HG02763 (cell line): ENCODE data around the gene GIPC2.
A peak's percentile ranks its signal among the peaks of the same experiment; 100 is the strongest.

Experiments
- ATAC-seq: cut with Tn5 transposase; IDR thresholded peaks from one replicate; pipeline ENCODE4 v1.9.1; 2021; ENCODE audit warnings: mild to moderate bottlenecking, moderate library complexity; ENCODE audit not compliant: unreplicated experiment

GIPC2 gene

DNA sequence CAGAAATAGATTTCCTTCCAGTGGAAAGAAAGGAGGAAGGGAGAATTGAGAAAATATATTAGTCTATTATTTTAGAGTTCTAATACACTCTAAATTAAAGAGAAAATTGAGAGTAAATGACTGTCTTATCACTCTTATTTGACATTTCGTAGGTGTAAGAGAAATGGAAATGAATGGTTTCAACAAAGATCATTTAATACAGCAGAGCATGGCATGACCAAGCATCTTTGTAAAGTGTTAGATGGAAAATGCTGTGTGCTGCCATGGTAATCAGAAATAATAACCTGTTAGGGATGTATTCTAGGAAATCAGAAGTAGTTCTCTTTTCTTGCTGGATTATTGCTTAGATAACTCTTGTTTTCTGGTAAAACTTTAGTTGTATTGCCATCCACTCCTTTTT lies 90.9 kb downstream of the GIPC2 start:
- no peak for ATAC-seq

DNA sequence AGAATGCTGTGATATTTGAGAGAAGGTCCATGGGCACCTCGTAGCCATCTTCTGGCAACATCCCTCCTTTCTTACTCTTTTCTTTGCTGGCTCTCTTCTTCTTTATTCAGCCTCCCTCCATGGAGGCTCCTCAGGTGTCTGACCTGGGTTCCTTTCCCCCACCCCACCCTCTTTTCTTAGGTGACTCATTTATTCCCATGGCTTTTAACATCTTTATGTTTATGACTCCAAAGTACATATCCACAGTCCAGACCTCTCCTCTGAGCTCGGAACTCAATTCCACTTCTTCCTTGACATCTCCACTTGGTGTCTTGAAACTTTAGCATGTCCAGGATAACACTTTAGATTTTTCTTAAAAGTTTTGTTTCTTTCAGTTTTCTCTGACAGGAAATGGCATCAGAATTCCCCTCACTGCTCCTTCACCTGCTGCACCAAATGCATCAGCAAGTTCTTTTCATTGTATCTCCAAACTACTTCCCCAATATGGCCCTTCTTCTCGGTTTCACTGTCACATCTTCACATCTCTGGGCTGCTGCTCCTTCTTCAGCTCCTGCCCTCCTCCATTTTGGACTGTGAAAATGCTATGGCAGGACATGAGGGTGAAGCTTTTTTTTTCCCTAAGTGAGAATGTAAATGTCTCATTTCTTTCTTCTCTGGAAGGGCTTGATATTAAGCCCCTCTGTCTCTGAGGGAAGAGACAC lies 95.9 kb downstream of the GIPC2 start:
- ATAC-seq, result no peak

DNA sequence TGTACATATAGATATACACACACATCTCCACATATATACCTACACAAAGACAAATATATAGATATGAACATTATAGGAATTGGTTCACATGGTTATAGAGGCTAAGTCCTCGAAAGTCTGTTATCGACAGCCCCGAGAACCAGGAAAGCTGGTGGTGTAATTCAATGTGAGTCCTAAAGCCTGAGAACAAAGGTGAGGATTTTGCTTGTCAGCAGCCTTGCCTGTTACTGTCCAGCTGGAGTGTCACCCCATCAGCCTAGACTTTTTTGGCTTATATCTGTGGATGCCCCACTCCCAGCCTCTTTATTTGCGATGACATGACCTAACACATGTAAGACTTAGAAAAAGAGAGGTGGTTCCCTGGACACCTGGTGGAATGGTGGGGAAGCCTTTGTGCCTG lies 97.0 kb downstream of the GIPC2 start:
- ATAC-seq, result no peak

GRCh38 chr1:78143152-78143551 lies 97.4 kb downstream of the GIPC2 start:
- ATAC-seq, result peak; percentile 82

- no peak for ATAC-seq
Observed at GRCh38 chr1:78143673-78144072, 97.9 kb downstream of the GIPC2 start.

GRCh38 chr1:78145105-78145580 lies 99.4 kb downstream of the GIPC2 start:
- ATAC-seq, result peak; percentile 60

- ATAC-seq, result no peak
Observed at GRCh38 chr1:78146205-78146771, 100.5 kb downstream of the GIPC2 start.

DNA sequence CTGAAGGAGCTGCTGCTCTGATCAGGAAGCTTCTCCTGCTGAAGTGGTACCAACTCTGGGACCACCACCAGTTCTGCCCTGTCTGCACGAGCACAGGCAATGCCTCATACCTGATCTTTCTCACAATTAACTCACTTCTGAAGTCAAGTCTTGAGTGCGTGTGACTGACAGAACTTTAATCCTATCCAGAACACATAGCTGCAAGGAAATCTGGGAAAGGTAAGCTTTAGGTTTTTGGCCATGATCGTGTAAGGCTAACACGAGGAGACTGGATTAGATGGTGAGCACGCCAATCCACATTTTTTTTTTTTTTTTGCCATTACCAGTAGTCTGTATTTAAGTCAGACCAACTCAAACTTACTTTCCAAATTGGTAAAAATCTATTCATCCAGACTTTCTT lies 101.3 kb downstream of the GIPC2 start:
- ATAC-seq, result no peak

- ATAC-seq, result no peak
Observed at GRCh38 chr1:78153092-78153736, 107.4 kb downstream of the GIPC2 start.

DNA sequence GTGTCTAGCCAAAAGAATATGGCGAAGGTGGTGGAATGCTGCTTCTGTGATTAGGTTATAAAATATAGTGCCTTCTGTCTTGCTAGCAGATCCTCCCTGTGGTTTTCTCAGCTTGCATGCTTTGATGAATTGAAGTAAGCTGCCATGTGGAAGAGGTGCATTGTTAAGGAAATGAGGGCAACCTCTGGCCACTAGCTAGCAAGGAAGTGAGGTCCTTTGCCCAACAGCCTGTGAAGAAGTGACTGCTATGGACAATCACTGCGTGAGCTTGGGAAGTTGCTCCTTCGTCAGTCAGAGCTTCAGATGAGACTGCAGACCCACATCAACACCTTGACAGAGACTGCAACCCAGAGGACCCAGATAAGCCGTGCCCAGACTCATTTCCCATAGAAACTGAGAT lies 109.4 kb downstream of the GIPC2 start:
- no peak for ATAC-seq

DNA sequence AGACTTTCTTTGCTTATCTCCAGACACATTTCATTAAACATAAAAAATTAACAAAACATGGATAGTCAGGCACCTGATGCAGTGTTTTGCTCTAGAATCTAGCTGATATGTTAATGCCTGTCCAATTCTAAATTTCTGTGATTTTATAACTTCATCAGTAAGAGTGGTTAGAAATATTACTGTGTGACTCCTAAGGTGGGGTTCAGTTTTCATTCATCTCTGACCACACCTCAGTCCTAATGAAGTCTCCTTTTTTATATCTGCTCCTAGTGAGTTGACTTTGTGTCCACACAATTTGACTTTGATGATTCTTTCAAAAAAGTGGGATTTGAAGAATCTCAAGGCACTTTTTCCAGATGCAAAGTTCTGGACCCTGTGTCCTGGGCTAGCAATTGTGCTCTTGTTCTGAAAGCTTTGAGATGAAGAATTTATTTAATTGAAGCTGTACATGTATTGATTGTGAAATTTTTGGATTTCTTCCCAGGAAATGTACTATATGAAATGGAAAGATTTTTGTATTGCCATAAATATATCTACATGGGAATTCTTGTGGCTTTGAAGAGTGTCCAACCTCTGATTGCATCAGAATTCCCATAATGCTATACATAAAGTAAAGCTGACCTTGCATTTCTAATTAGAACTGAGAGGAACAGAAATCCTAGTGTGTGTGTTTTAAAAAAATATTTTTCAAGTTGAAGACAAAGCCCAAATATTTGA lies 111.2 kb downstream of the GIPC2 start:
- ATAC-seq, result no peak

DNA sequence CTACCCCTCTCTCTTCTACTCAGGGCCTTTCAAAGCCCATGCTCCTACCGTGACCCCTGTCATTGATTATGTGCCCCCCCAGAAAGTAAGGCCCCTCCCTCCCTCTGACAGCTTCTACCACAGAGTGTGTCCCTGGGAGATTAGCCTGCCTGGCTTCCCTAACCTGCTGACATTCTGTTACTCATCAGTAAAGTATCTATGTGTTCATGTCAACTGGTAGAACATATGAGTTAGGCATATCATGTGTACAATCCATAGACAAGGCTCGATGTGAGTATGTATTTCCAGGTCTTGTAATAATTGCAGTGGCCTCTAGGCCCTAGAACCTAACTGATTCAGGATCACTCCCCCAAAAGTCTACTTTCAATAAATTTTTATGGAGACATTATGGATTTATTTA lies 120.0 kb downstream of the GIPC2 start:
- ATAC-seq, result no peak

DNA sequence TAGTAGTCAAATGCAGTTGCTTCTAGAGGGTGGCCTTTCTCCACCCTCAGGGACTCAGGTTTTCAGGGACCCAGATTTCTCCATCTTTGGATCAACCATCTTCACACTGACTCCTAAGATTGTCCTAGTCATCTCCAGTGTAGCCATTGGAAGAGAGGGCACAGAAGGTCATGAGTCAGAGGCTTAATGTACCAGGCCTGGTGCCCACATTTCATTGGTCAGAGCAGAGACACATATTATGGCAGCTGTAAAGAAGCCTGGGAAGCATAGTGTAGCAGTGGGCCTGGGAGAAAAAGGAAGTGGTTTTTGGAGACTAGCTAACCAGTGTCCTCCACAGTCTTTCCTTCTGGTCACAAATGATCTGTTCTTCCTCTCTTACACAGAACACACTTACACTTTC lies 122.5 kb downstream of the GIPC2 start:
- ATAC-seq, result no peak

DNA sequence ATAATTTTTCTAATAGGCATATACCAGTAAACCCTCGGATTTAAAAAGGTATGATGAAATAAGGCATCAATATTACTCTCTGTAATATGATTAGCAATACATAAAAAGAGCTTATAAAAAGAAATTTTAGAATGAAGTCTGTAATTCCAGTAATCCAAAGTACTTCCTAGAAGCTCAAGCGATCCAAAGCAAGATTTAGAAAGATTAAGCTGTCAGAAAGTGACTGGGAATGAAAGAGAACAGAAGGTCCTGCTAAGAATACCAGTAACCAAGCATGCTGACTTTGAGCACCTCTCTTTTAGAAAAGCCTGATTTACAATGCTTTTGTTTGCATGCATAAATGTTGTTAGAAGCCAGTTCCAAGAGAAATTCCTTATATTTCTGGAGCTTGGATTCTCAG lies 125.1 kb downstream of the GIPC2 start:
- ATAC-seq, result no peak

DNA sequence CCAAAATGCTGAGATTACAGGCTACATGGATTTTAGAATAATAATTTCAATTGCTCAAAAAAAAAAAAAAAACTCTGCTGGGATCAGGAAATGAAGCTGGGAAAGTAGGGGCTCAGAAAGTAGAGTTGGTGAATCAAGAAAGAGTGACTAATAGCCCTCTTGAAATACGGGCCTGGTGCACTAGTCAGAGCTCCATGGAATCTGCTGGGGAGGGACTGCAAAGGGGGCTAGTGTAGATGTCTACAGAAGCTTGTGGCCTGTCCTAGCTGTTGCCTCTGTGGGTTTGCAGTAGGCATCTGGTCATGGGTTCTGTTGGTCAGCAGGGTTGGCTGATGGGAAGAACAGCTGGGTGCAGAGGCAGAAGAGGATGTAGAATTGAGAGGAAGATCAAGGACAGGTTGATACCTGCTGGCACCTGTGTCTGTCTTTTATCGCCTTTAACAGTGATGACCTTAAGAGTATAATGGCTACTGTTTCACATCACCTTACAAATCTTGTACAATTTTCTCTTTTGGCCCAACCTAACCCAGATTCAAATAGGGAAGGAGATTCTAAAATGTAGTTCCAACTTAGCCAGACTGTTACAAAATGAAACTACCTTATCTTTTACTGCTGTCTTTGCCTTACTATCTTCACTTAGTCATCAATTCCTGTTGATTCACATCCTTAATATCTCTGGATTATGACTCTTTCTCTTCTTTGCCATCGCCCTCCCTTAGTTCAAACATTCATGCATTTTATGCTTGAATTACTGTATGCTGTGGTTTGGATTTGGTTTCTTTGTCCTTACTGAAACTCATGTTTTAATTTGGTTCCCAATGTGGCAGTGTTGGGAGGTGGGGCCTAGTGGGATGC lies 126.2 kb downstream of the GIPC2 start:
- no peak for ATAC-seq

DNA sequence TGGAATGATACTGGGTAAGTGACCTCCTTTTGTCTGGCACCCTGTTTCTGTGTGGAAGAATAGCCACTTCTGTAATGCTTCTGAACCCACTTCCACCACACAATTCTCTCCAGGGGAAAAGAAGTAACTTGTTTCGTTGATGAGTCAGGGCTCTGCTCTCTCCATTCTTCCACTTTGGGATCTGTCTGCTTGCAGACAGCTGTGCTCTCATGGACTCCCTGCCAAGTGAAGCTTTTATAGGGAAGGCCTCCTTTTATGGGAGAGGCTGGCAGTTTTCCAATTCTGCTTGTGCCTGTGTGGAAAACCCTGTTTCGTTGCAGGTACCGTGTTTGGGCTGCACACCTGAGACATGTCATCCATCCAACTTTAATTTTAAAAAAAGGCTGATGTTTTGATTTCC lies 130.7 kb downstream of the GIPC2 start:
- ATAC-seq, result no peak

GRCh38 chr1:78177708-78178270 lies 132.0 kb downstream of the GIPC2 start:
- ATAC-seq, result no peak

- ATAC-seq, result no peak
Observed at GRCh38 chr1:78178816-78179215, 133.1 kb downstream of the GIPC2 start.

- ATAC-seq, result no peak
Observed at GRCh38 chr1:78184460-78185072, 138.8 kb downstream of the GIPC2 start.
